Skeletal muscle cell (primary cell): ENCODE measurements around the gene NRG3.

Source experiments
- DNase-seq: peaks from one replicate; pipeline ENCODE4 v3.0.0-alpha.2; 2010; ENCODE audit warnings: low read depth
- H3K4me3 ChIP-seq: 2 replicates; pipeline ENCODE4 v1.5.1; 2011; ENCODE audit warnings: low read depth, mild to moderate bottlenecking, control low read depth, low read length, moderate library complexity

Gene NRG3

DNA sequence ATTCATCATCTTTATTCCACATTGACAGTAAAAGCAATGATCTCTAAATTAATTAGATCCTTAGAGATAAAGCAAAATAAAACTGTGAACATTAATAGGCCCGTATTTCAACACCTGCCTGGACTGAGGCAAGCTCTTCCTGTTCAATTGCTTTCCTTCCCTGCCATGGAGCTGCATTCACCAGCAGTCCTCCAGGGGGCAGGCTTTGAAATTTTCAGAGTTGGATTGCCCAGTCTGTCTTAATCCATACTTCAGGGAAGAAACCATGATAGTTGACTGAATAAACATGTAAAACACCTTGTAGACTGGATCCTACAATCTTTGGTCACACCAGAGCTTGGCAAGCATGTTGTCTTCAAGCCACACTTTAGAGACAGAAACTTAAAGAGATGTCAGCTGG is 936.6 kb downstream of the NRG3 start:
- no peak for DNase-seq
- no peak overlapping the region for H3K4me3 ChIP-seq

DNA sequence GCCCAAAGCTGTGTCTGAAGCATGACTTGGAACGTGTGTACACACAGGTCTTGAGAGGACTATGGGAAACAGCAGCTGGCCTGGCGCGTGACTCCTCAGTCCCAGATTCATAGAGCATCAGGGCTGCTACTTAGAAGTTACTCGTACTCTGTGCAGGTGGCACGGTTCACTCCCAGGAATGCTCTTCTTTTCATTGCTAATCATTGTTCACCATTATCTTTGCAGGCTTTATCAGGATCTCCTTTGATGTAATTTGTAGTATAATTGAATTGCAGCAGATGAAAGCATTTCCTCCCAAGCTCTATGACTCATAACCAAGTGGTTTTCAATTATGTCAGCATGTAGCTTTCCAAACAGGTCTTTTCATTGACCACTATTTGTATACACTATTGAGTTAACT is 938.9 kb downstream of the NRG3 start:
- DNase-seq = peak; percentile 6

DNA sequence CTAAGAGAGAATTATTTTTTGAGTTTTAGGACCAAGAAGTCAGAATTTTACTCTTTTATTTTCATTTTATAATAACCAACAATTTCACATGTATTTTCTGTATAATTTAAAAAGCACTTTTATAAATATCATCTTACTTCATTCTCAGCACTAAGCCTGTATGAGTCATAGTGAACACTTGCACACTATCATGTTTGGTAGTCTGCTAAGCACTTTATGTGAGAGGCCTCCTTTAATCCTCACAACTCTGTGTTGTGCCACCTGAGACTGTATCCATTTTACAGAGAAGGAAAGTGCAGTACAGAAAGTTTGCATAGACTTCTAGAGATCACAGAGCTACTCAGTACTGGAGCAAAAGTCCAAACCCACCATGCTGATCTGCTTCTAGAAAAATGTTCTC is 939.6 kb downstream of the NRG3 start:
- peak; percentile 3 for DNase-seq
- H3K4me3 ChIP-seq = no peak overlapping the region

More for the DNA sequence above, 938.9 kb downstream of the NRG3 start:
- H3K4me3 ChIP-seq = no peak overlapping the region

DNA sequence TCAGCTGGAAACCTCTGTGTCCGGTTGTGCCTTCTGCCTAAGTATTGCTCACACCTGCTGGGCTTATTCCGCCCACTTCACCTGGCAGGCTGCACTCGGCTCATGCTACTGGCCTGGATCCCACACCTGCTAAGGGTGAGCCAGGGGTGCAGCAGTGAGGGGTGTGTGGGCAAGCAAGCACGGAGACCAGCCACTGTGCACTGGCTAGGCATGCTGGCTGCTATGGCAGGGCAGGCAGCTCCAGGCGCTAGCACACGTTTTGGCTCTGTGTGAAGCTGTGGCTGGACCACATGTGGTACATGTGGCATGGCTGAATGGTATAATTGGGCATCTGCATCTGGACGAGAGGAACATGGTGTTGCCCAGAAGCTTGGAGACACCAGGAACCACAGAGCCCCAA is 940.7 kb downstream of the NRG3 start:
- no peak overlapping the region for H3K4me3 ChIP-seq
- no peak for DNase-seq

DNA sequence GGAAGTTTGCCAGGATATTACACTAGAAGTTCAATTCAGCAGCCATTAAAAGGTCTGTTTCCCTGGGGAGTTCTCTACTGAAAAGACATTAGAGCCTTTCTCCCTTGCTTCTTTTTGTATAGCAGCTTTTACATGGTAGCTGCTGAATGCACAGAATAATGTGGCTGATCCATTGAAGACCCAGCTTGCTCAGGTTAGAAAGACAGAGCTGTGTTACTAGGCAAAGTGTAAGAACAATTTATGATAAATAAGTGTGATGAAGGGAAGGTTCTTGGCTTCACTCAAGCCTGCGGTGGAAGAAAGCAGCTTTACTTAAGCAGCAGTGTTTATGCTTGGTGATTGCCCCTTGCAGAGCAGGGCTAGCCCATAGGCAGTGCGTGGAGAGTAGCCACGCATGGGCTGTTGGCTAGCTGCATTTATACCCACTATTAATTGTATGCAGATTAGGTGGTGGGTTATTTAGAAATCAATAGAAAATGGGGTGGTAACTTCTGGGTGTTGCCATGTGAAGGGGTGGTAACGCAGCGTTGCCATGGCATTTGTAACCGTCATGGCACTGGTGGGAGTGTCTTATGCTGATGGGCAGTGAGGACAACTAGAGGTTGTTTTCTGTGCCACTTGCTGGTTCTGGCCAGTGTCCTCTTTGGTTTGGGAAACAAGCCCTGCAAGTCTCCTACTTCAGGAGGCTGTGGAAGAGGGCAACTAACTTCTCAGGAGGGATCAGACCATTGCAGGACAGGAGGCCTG is 942.9 kb downstream of the NRG3 start:
- no peak overlapping the region for H3K4me3 ChIP-seq
- no peak for DNase-seq

DNA sequence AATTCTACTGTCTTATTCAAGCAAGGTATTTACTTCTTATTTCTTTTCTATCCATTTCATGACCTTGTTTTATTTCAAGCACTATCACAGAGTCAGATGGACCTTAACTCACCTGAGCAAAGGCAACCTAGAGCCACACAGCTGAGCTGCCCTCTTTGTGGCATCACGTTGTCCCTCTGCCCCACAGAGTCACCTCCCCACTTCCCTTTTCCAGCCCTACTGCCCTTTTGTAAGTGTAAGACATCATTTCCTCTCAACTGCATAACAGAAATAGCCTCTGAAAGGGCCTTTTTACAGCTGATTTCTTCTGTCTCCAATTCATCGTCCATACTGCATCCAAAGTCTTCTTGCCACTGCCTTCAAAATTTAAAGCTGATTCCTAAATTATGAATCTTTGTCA is 946.0 kb downstream of the NRG3 start:
- DNase-seq = no peak
- no peak overlapping the region for H3K4me3 ChIP-seq

DNA sequence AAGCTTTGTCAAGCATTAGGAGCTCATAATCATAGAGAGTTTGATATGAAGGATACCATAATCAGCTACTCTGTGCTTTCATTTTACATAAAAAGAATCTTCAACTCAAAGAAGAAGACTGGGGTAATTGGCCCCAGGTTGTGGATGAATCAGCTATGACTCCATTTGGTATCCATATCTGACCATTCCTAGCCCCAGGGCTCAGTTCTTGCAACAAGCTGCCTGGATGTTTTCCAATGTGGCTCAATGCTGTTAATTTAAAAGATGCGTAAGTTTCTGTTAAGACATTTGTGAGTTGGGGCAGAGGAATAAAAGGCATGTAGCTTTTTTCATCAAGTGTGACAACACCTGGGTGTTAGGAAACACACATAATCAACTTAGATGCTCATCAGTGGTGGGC is 951.1 kb downstream of the NRG3 start:
- peak; percentile 25 for DNase-seq
- no peak overlapping the region for H3K4me3 ChIP-seq

DNA sequence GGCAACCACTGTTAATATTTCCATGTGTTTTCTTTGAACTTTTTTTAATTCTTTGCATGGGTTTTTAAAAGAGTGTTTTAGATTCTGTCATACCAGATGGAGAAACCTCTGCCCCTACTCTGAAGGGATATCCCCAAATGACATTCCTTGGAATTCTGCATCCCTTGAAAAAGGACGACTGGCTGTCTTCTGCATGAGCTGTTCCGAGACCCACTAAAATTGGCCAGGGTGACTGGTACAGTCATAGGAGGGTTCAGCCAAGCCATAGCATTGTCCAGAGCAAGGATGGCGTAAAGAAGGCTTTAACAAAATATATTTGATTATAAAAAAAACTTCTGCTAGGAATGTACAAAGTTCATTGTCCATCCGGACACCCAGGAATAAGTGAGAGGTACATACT is 952.9 kb downstream of the NRG3 start:
- H3K4me3 ChIP-seq = no peak overlapping the region
- no peak for DNase-seq

DNA sequence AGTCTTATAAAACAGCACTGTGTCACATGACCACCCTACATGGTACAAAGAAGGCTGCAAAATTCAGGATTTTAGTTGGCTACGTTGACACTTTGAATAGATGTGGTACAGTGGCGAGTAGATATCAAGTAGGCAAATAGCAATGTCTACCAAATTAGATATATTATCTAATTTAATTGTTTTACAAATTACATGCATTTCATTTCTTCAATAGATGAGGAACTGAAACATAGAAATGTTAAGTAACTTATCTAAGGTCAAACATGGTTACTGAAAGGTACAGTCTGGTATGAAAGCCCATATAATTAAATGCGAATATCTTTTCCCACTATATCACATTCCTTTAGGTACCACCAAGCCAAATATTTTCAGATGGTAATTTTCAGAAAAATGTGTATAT is 972.2 kb downstream of the NRG3 start:
- no peak for DNase-seq
- H3K4me3 ChIP-seq = no peak overlapping the region

DNA sequence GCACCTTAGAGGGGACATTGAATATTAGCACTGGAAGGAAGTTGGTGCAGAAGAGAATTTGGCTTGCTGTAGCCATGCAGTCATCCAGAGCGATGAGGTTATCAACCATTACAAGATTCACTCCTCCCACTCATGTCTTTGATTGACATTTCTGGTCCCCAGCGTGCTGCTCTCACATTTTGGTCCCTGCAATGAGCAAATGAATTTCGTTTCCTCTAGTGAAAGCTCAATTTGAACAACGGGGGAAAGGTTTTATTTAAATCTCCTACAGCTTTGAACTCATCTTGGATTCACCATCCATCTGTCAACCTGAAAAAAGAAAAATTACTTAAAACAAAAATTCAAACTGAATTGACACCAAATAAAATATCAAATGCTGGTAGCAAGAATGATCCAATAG is 975.2 kb downstream of the NRG3 start:
- no peak overlapping the region for H3K4me3 ChIP-seq
- DNase-seq = no peak

DNA sequence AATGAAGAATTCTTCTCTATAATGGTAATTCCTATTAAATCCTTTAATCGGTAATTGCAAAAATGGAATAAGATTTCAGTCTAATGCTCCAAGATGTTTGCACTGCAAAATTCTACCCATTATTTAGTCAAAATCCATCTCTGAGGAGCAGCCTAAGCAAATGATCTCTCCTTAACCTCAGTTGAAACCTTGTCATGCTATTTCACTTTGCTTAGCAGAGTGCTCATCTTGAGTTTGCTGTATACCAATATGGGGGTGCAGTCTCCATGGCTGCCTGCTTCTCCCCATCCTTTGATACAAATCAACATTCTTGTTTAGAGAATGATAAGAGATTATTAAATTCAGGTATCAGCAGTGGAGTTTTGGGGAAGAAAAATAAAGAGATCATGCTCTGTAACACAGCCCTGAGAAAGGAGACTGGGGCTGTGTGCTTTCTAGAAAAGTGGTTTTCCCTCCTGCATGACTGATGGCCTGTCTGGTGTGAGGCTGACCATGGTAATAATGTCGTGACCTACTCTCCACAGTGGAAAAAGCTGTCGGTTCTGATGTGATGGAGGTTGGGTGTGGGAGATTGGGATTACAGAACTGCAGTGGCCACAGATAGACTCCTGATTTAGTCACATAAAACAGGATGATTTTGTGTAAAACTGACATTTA is 982.1 kb downstream of the NRG3 start:
- no peak overlapping the region for H3K4me3 ChIP-seq
- DNase-seq = no peak

DNA sequence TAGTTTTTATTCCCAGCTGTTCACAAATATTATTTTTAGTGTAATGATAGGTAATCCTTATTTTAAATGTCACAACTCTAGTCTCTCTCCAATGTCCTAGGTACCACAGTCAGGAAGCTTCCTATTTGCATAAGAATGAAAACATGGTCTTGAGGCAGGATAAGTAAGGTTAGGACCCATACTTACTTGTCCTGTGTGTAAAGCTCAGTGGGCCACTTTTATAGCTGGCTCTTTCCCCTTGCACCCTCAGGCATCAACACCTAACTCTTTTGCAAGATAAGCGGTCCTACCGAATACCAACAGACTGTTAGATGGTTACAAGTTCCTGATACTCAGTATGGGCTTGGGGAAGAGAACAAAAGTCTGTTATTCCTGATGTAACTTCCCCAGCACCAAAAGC is 986.9 kb downstream of the NRG3 start:
- H3K4me3 ChIP-seq = no peak overlapping the region

DNA sequence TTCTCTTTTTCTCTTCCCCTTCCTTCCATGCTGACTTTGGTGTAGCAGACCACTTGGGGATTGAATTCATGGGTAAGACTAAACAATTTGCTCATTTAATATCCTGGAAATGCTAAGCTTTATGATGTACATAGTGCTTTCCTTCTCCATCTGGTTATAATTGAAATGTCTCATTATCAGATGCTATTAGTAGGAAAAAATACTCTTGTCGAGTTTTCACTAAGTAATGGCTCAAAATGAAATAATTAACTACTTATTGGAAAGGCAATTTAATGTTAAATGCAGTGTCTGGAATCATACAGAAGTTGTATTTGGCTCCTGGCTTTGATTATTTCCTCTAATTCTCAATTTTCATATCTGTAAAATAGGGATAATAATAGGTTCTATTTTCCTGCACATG is 990.4 kb downstream of the NRG3 start:
- no peak for DNase-seq

More for the DNA sequence above, 986.9 kb downstream of the NRG3 start:
- DNase-seq = no peak

DNA sequence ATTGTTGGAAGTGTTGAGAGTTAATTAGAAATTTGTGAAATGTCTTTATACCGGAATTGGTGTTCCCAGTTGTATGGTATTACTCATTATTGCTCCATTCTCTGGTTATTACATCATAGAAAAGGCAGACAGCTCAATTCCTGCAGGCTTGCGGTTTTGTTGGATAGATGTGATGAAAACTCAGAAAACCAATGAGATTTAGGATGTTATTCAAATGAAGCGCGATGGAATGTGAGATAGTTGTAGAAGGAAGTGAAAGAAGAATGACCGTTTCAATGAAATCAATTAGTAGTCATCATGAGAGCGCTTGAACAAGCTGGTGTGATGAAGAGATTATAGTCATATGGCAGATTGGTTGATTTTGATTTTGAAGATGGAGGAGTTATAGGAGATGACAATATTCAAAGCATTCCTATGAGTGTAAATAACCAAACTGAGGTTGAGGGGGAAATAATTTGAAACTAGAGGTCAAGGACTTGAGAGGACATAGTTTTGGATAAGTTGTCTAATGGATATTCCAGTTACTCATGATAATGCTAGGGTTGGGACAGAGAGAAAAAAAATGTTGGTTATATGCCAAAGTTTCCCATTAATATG is 991.5 kb downstream of the NRG3 start:
- peak; percentile 33 for DNase-seq

More for the DNA sequence above, 990.4 kb downstream of the NRG3 start:
- no peak overlapping the region for H3K4me3 ChIP-seq

DNA sequence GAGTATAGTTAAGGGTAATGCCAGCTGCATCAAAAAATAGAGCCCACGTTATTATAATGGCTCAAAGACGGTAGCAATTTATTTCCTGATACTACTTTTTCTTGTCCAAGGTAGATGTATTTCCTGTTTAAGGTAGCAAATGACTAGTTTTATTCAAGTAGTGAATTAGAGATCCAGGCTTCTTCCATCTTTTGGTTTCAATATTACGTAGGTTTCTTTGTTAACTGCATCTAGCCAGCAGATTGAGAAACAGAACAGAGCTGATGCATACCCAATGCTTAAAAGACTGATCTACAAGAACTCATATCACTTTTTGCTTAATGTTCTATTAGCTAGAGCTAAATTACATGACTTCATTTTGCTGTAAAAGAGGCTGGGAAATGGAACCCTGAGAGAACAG is 992.1 kb downstream of the NRG3 start:
- peak; percentile 4 for DNase-seq

More for the DNA sequence above, 991.5 kb downstream of the NRG3 start:
- H3K4me3 ChIP-seq = no peak overlapping the region

DNA sequence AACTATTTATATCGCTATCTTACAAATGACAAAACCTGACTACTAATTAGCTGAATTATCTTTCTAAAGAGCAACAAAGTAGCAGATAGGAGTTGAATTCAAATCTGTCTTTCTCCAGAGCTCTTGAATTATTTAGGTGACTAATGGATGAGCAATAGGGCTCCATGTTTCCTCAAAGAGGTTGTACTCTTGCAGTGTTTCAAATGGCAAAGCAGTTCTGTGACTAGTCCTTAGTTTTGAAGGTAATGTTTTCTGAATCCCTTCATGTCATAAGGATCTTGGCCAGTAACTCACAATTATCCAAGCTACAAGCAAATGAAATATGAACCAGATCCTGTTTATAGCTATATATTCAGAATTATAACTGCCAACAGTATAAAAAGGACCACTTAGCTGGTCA is 999.7 kb downstream of the NRG3 start:
- peak; percentile 5 for DNase-seq
- no peak overlapping the region for H3K4me3 ChIP-seq

More for the DNA sequence above, 992.1 kb downstream of the NRG3 start:
- H3K4me3 ChIP-seq = no peak overlapping the region

DNA sequence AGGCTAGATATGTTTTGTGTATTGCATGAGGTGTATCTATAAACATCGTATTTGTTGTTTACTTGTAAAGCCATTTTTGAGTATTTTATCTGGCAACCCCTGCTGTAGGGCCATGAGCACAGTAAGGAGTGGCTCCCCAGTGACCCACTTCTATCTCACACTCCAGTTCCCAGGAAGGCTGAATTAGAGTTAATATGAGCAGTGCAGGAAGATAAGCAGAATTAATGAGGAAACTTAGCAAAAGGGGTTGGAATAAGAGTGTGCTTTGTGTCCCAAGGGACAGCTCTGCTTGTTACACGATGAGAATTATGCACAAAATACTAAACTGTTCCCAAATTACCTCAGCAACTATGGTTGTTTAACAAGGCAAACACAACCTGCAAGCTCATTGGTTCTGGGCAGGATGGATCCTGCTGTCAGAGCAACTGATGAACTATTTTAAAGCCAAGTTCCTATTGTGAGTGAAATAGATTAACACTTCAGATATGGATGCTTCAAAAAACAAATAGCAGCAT is 1005.8 kb downstream of the NRG3 start:
- H3K4me3 ChIP-seq = no peak overlapping the region
- DNase-seq = no peak

DNA sequence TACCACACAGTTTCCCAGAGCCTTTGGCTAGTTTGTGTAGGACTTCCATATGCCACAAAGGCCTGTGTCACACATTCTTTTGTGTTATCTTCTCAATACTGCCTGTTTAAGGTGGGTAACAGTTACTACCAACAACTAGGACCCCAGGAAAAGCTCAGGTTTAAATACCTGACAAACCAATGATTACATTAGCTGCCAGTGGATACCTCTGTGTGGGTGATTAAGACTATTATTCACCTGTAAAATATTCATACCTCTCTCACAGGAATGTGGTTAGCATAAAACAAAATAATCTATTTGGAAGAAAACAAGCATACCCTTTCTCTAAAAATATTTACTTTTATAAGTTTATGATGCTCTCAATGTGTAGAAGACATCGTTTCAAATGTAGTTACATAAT is 1007.7 kb downstream of the NRG3 start:
- no peak for DNase-seq
- no peak overlapping the region for H3K4me3 ChIP-seq

DNA sequence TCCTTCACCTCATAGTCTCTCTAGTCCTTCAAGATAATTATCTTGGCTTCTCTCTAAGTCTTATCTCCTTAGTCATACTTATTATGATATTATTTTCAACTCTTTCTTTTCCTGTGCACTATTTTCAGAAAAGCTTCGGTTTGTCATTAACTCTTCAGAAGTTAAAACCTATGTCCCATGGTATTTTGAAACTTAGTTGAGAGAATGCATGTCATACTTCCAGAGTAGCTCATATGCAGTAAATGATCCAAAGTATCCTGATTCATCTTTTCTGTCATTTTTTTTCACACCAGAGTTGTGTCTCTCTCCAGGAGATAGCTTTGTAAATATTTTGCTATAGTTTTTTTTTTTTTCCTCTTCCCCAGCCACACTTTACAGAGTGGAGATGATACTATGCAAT is 1008.6 kb downstream of the NRG3 start:
- no peak for DNase-seq

DNA sequence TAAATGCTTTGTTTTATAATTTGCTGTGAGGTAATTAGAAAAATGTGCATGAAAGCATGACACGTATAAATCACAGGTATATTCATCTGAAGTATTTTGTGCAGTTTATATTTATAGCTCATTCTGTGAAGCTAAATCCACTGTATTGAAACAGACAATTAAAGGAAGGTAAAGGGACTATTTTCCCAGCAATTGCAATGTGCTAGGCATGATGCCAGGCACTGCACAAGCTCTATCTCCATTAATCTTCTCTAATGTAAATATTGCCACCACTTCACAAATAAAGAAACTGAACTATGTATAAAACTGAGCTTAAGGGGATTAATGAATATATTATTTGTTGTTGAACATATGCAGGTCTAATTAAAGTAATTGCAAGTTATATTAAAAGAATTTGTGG is 1012.5 kb downstream of the NRG3 start:
- DNase-seq = no peak
- no peak overlapping the region for H3K4me3 ChIP-seq

More for the DNA sequence above, 1008.6 kb downstream of the NRG3 start:
- H3K4me3 ChIP-seq = no peak overlapping the region
